Loucy (cell line): ENCODE measurements around the gene ARHGDIB.

Experiments used
- H2AFZ ChIP-seq: fragments of 200-600 bp; sonication (generic); 2 replicates; pipeline ENCODE4 v1.6.0; 2016; ENCODE audit warnings: antibody characterized with exemption, mild to moderate bottlenecking, low read length, moderate library complexity
- H3F3A ChIP-seq: fragments of 200-600 bp; 2 replicates; pipeline ENCODE4 v1.6.0; 2016; ENCODE audit warnings: antibody characterized with exemption, low read depth, mild to moderate bottlenecking
- H3K27me3 ChIP-seq: fragments of 200-600 bp; sonication (generic); 2 replicates; pipeline ENCODE4 v1.6.1; 2014; ENCODE audit warnings: low read length, mild to moderate bottlenecking; ENCODE audit not compliant: insufficient read depth, poor library complexity, severe bottlenecking
- H3K36me3 ChIP-seq: fragments of 200-600 bp; sonication (generic); 2 replicates; pipeline ENCODE4 v1.6.1; 2016; ENCODE audit warnings: low read length; ENCODE audit not compliant: insufficient read depth
- H3K4me1 ChIP-seq: fragments of 200-600 bp; sonication (generic); 2 replicates; pipeline ENCODE4 v1.5.1; 2014; ENCODE audit warnings: low read length, mild to moderate bottlenecking; ENCODE audit not compliant: insufficient read depth, poor library complexity, severe bottlenecking
- H3K4me2 ChIP-seq: fragments of 200-600 bp; sonication (generic); 2 replicates; pipeline ENCODE4 v1.6.0; 2014; ENCODE audit warnings: antibody characterized with exemption, low read length, low read depth, mild to moderate bottlenecking; ENCODE audit not compliant: poor library complexity, severe bottlenecking
- H3K4me3 ChIP-seq: fragments of 200-600 bp; sonication (generic); 2 replicates; pipeline ENCODE4 v1.5.1; 2014; ENCODE audit warnings: low read length, mild to moderate bottlenecking, mixed read lengths; ENCODE audit not compliant: poor library complexity, severe bottlenecking
- H3K79me2 ChIP-seq: fragments of 200-600 bp; sonication (generic); 2 replicates; pipeline ENCODE4 v1.6.1; 2014; ENCODE audit warnings: low read length; ENCODE audit not compliant: insufficient read depth
- H3K9ac ChIP-seq: fragments of 200-600 bp; sonication (generic); 2 replicates; pipeline ENCODE4 v1.6.0; 2014; ENCODE audit warnings: mild to moderate bottlenecking, low read depth, low read length, moderate library complexity; ENCODE audit not compliant: poor library complexity, severe bottlenecking
- H3K9me2 ChIP-seq: fragments of 200-600 bp; sonication (generic); replicated peaks from 2 replicates; pipeline ENCODE4 v1.6.1; 2016; ENCODE audit warnings: low read depth, low read length, mixed read lengths
- H3K9me3 ChIP-seq: fragments of 200-600 bp; sonication (generic); 2 replicates; pipeline ENCODE4 v1.6.1; 2014; ENCODE audit warnings: mild to moderate bottlenecking, antibody characterized with exemption, low read length, low read depth; ENCODE audit not compliant: insufficient read depth
- H4K20me1 ChIP-seq: fragments of 200-600 bp; sonication (generic); 2 replicates; pipeline ENCODE4 v1.6.0; 2014; ENCODE audit warnings: antibody characterized with exemption, low read length, mild to moderate bottlenecking; ENCODE audit not compliant: insufficient read depth, poor library complexity, severe bottlenecking
- EZH2phosphoT487 ChIP-seq: fragments of 200-600 bp; IDR thresholded peaks from 2 replicates; pipeline ENCODE4 v1.6.1; 2018; ENCODE audit warnings: antibody characterized with exemption, mild to moderate bottlenecking, moderate library complexity, borderline replicate concordance
- TF ChIP-seq, protein P1 (sequence below): fragments of 200-600 bp; sonication (generic); conservative IDR thresholded peaks from 2 replicates; pipeline ENCODE4 v1.5.1; 2014; ENCODE audit warnings: mild to moderate bottlenecking, antibody characterized with exemption, low read length

Gene ARHGDIB

DNA sequence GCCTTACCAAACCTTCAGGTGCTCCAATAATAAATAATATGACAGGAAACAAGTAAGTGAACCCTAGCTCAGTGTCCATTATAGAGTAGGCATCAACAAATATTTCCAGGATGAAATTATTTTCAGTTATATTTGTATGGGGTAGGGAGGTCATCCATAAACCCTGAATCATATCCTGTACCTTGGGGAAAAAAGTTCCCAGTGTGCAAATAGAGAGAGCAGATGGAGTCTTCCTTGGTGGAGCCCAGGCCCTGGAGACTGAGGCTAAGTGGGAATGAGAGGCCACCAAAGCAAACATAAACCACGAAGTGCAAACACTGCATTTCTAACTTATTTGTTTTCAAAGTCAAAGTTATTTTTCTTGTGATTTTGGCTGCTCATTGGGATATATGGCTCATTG, 14.5 kb downstream of the ARHGDIB start:
- Histone ChIP-seq H3K9me3 (no peaks in the 10 kb centered on the region), H3K9me2 (no peaks in the 10 kb centered on the region), H2AFZ (no peak overlapping the region), H3F3A (peaks cover 23% of the 10 kb centered on the region), H3K27me3 (no peaks in the 10 kb centered on the region), H3K9ac (peak overlapping the region; percentile 98), H3K4me2 (peak overlapping the region; percentile 93), H3K79me2 (peaks cover 71% of the 10 kb centered on the region), H3K4me3 (peak overlapping the region; percentile 79), H3K4me1 (peaks cover 67% of the 10 kb centered on the region), H4K20me1 (peaks cover 32% of the 10 kb centered on the region), H3K36me3 (peaks cover 90% of the 10 kb centered on the region)
- TF ChIP-seq, protein P1, sequence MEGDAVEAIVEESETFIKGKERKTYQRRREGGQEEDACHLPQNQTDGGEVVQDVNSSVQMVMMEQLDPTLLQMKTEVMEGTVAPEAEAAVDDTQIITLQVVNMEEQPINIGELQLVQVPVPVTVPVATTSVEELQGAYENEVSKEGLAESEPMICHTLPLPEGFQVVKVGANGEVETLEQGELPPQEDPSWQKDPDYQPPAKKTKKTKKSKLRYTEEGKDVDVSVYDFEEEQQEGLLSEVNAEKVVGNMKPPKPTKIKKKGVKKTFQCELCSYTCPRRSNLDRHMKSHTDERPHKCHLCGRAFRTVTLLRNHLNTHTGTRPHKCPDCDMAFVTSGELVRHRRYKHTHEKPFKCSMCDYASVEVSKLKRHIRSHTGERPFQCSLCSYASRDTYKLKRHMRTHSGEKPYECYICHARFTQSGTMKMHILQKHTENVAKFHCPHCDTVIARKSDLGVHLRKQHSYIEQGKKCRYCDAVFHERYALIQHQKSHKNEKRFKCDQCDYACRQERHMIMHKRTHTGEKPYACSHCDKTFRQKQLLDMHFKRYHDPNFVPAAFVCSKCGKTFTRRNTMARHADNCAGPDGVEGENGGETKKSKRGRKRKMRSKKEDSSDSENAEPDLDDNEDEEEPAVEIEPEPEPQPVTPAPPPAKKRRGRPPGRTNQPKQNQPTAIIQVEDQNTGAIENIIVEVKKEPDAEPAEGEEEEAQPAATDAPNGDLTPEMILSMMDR: no peak
- no peak for TF ChIP-seq EZH2phosphoT487

DNA sequence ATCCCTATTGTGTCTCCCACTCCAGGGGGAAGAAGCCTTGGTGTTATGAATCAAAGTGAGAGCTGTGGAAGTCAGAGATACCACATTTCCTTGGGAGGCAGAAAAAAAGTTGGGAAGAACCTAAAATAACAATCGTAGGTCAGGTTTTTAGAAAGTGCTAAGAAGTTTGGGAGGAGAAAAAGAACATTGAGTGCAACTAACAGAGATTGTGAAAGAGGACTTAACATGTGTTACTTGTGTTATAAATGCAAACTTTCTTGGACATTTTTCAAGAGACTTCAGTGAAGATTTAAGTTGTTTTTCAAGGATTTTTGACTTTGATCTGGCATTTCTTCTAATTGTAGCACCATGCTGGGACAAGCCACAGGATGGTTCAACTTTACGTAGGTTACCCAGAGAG, 15.2 kb downstream of the ARHGDIB start:
- Histone ChIP-seq H4K20me1 (peaks cover 28% of the 10 kb centered on the region), H3K9me2 (no peaks in the 10 kb centered on the region), H3K36me3 (peaks cover 97% of the 10 kb centered on the region), H3K4me3 (peak overlapping the region; percentile 79), H3K27me3 (no peaks in the 10 kb centered on the region), H3K9ac (peak overlapping the region; percentile 98), H3K4me1 (peaks cover 60% of the 10 kb centered on the region), H3K79me2 (peaks cover 64% of the 10 kb centered on the region), H3F3A (peaks cover 30% of the 10 kb centered on the region), H3K4me2 (peak overlapping the region; percentile 93), H3K9me3 (no peaks in the 10 kb centered on the region), H2AFZ (no peak overlapping the region)
- TF ChIP-seq, protein P1: no peak
- TF ChIP-seq EZH2phosphoT487: no peak

DNA sequence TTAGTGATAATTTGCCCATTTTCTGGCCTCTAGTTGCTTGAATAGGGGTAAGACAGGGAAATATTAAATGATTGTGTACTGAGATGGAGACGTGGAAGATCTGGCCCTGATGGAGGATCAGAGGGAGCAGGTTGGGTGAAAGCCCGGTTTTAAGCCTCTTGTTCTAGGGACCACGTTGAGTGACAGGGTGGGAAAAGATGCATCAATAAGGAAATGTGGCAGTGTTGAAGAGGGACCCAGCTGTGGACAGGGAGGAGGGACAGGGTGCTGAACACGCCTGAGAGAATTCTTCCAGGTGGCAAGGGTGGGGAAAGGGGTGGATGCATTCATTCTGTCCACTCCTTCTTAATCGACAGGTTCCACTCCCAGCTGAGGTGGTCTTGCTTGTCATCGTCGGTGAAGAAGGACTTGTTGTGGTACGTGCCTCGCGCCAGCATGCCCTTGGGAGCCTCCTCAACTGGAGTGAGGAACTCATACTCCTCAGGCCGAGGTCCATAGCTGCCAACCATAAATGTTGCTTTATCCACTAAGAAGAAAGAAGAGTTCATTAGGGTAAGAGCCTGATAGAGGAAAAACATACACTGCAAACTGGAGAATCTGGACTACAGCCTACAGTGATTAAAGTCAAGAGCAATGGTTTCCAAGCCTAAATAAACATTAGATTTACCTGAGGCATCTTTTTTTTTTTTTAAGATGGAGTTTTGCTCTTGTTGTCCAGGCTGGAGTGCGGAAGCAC, 19.0 kb downstream of the ARHGDIB start:
- Histone ChIP-seq H3K9me3 (no peaks in the 10 kb centered on the region), H3K36me3 (peaks cover 73% of the 10 kb centered on the region), H3K9me2 (no peaks in the 10 kb centered on the region), H3F3A (peaks cover 11% of the 10 kb centered on the region; the same call in 1 of the 2 replicates), H3K79me2 (peaks cover 30% of the 10 kb centered on the region), H4K20me1 (peaks cover 28% of the 10 kb centered on the region), H2AFZ (no peak overlapping the region), H3K27me3 (no peaks in the 10 kb centered on the region), H3K4me3 (no peak overlapping the region), H3K9ac (no peak overlapping the region), H3K4me2 (no peak overlapping the region), H3K4me1 (peaks cover 31% of the 10 kb centered on the region)
- no peak for TF ChIP-seq EZH2phosphoT487
- TF ChIP-seq, protein P1: no peak
